Measurements from ENCODE around the gene GABBR2. TPM values are rescaled to one million over a fixed set of nuclear protein-coding genes. Genes with fewer than 3 reads are reported as not detected.

The GABBR2 gene
- total RNA-seq, 1 donor from 2014 or later: 0.24 TPM

DNA sequence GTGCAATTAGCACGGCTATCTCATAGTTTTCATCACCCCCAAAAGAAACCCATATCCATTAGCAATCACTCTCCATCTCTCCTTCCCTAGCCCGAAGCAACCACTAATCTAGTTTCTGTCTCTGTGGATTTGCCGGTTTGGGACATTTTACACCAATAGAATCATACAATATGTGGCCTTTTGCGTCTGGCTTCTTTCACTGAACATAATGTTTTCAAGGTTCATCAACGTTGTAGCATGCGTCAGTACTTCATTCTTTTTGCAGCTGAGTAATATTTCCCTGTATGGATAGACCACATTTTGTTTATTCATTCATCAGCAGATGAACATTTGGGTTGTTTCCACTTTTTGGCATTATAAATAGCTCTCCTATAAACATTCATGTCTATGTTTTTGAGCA is 377.9 kb downstream of the GABBR2 start:
- no peak overlapping the region for H3K4me3 ChIP-seq
- no peaks in the 10 kb centered on the region for H3K27me3 ChIP-seq (ENCODE audit: low read depth)
- H3K36me3 ChIP-seq: no peaks in the 10 kb centered on the region
- TF ChIP-seq, protein P1, sequence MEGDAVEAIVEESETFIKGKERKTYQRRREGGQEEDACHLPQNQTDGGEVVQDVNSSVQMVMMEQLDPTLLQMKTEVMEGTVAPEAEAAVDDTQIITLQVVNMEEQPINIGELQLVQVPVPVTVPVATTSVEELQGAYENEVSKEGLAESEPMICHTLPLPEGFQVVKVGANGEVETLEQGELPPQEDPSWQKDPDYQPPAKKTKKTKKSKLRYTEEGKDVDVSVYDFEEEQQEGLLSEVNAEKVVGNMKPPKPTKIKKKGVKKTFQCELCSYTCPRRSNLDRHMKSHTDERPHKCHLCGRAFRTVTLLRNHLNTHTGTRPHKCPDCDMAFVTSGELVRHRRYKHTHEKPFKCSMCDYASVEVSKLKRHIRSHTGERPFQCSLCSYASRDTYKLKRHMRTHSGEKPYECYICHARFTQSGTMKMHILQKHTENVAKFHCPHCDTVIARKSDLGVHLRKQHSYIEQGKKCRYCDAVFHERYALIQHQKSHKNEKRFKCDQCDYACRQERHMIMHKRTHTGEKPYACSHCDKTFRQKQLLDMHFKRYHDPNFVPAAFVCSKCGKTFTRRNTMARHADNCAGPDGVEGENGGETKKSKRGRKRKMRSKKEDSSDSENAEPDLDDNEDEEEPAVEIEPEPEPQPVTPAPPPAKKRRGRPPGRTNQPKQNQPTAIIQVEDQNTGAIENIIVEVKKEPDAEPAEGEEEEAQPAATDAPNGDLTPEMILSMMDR (IDR thresholded peaks at IDR 0.05): no peak
- no peak overlapping the region for H3K27ac ChIP-seq
- intact Hi-C loops (cut with DNase I): no loop called here
- no peaks in the 10 kb centered on the region for H3K9me3 ChIP-seq
- H3K4me1 ChIP-seq: peaks cover 9% of the 10 kb centered on the region
- DNase-seq (no peak), ATAC-seq (no peak)

- DNase-seq (no peak), ATAC-seq (no peak)
- Histone ChIP-seq H3K27me3 (ENCODE audit: low read depth) (no peaks in the 10 kb centered on the region), H3K9me3 (no peaks in the 10 kb centered on the region), H3K4me3 (no peak overlapping the region), H3K36me3 (no peaks in the 10 kb centered on the region), H3K27ac (no peak overlapping the region), H3K4me1 (peaks cover 9% of the 10 kb centered on the region)
- TF ChIP-seq, protein P1 (IDR thresholded peaks at IDR 0.05): no peak
- intact Hi-C loops (cut with DNase I): no loop called here
Measured at GRCh38 chr9:98329904-98330303, 378.8 kb downstream of the GABBR2 start.

DNA sequence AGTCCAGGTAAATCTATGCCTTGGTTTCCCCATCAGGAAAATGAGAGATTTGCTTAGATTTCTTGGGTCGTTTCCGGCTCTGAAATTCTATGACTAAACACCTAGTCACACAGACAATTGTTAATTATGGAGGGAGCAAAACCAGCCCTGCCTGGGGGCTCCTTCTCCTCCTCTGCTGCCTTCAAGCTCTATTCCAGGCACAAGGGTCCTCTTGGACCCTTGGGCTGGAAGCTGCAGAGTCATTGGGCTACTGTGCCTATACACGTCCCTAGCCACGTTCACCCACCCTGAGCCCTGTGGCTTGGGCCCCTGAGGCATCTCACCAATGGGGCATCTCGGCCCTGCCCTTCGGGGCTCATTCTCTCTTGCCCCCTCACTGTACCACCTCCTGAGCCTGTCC is 379.5 kb downstream of the GABBR2 start:
- ATAC-seq (no peak), DNase-seq (no peak)
- TF ChIP-seq, protein P1 (IDR thresholded peaks at IDR 0.05): no peak
- Histone ChIP-seq H3K4me1 (peaks cover 9% of the 10 kb centered on the region), H3K4me3 (no peak overlapping the region), H3K27me3 (ENCODE audit: low read depth) (no peaks in the 10 kb centered on the region), H3K36me3 (no peaks in the 10 kb centered on the region), H3K27ac (no peak overlapping the region), H3K9me3 (no peaks in the 10 kb centered on the region)
- intact Hi-C loops (cut with DNase I): no loop called here

- ATAC-seq (no peak), DNase-seq (no peak)
- TF ChIP-seq, protein P1 (IDR thresholded peaks at IDR 0.05): no peak
- Histone ChIP-seq H3K4me3 (no peak overlapping the region), H3K9me3 (no peaks in the 10 kb centered on the region), H3K27me3 (ENCODE audit: low read depth) (no peaks in the 10 kb centered on the region), H3K36me3 (no peaks in the 10 kb centered on the region), H3K27ac (no peak overlapping the region), H3K4me1 (peaks cover 9% of the 10 kb centered on the region)
- intact Hi-C loops (cut with DNase I): no loop called here
Measured at GRCh38 chr9:98328770-98329169, 380.0 kb downstream of the GABBR2 start.

- DNase-seq: no peak
- ATAC-seq: no peak
- Histone ChIP-seq H3K4me1 (peaks cover 9% of the 10 kb centered on the region), H3K27me3 (ENCODE audit: low read depth) (no peaks in the 10 kb centered on the region), H3K9me3 (no peaks in the 10 kb centered on the region), H3K4me3 (no peak overlapping the region), H3K36me3 (no peaks in the 10 kb centered on the region), H3K27ac (no peak overlapping the region)
- intact Hi-C loops (cut with DNase I): no loop called here
- TF ChIP-seq, protein P1 (IDR thresholded peaks at IDR 0.05): no peak
Measured at GRCh38 chr9:98328141-98328540, 380.6 kb downstream of the GABBR2 start.

- ATAC-seq: no peak
Measured at GRCh38 chr9:98327249-98327561, 381.5 kb downstream of the GABBR2 start.

More at GRCh38 chr9:98327249-98327561, 381.5 kb downstream of the GABBR2 start:
- TF ChIP-seq, protein P1 (IDR thresholded peaks at IDR 0.05): no peak
- Histone ChIP-seq H3K9me3 (no peaks in the 10 kb centered on the region), H3K36me3 (no peaks in the 10 kb centered on the region), H3K4me1 (peaks cover 8% of the 10 kb centered on the region), H3K27me3 (ENCODE audit: low read depth) (no peaks in the 10 kb centered on the region), H3K4me3 (no peak overlapping the region), H3K27ac (no peak overlapping the region)
- intact Hi-C loops (cut with DNase I): no loop called here
- DNase-seq: no peak

Data from lower lobe of right lung (tissue), 2 donors.